AG10803 (cell line): ENCODE measurements around the gene FUT3.

Source experiments
- DNase-seq: peaks from one replicate; pipeline ENCODE4 v3.0.0; 2010; ENCODE audit warnings: low read depth
- H3K4me3 ChIP-seq: 2 replicates; pipeline ENCODE4 v1.5.1; 2011; ENCODE audit warnings: mild to moderate bottlenecking, low read length, control low read depth
- CTCF ChIP-seq: conservative IDR thresholded peaks from 2 replicates; pipeline ENCODE4 v1.5.1; 2011; ENCODE audit warnings: mild to moderate bottlenecking, low read length, control low read depth, inconsistent platforms

Gene FUT3

DNA sequence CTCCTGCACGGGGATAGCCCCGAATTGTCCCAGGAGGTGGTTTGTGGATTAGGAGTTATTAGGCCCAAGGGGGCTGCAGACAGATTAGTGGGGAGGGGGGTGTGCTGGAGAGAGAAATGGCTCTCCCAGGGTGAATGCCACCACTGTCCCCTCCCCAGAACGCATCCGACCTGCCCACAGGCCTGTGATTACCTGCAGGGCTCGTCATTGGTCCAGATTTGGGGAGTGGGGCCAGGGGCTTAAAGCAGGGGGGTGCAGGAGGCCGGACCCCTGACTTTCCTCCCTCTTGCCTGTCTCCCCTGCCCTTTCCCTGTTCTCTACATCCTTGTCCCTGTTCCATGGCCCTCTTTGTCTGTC, 45.1 kb downstream of the FUT3 start:
- TF ChIP-seq CTCF: no peak
- no peak overlapping the region for H3K4me3 ChIP-seq
- no peak for DNase-seq

DNA sequence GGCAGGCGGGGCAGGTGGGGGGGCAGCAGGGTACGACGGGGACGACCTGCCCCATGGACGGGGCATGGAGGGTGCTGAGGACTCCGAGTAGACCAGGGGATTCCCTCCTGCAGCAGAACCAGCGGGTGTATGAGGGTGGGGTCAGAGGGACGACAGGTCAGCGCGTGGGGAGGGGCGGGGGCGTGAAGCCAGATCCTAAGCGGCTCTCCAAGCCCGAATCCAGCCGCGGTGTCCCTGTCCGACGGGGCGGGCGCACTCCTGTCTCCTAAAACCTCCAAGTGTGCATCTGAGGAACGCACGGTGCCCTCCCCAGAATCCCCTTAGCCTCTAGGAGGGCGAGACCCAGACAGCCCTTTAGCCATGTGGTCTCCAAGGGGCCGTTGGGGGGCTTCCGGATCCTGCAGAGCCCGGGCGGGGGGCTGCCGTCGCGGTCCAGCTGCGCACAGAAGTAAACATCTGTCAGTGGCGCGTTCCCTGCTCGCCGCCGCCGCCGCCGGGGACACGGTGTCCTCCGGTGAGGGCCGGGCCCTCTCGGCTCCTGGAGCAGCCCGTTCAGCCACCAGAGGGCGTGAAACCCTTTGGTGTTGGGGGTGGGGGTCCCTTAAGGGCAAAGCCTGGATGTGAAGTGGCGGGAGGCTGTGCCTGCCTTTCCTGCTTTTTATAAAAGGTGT, 45.7 kb downstream of the FUT3 start:
- peak; percentile 66 for TF ChIP-seq CTCF
- peak; percentile 24 for DNase-seq
- H3K4me3 ChIP-seq: no peak overlapping the region

- H3K4me3 ChIP-seq: no peak within 1 kb of the TSS; the same call in 1 of the 2 replicates
- DNase-seq: no peak
- no peak for TF ChIP-seq CTCF
These were observed 46.5 kb downstream of the FUT3 start, which contains the start of gene NRTN for GRCh38 chr19:5804516-5805461. Gene NRTN (plus strand): TSS chr19:5805067. CDS start chr19:5824166, 19,099 bp downstream.

GRCh38 chr19:5803752-5804515, 47.3 kb downstream of the FUT3 start:
- TF ChIP-seq CTCF: peak; percentile 74
- peak; percentile 70 for DNase-seq
- H3K4me3 ChIP-seq: peak overlapping the region; percentile 45

DNA sequence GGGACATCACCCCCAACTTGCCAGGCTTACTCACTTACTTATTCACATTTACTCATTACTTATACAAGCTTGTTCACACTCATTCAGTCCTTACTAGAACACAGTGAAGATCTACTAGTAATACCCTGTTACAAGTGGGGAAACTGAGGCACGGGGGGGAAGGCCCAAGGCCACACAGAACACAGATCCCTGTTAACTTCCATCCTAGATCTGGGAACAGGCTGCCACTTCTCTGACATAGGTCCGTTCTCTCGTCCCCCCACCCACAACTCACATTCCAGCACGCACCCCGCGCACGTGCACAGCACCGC, 47.9 kb downstream of the FUT3 start:
- H3K4me3 ChIP-seq: peak overlapping the region; percentile 45
- no peak for DNase-seq
- TF ChIP-seq CTCF: no peak

GRCh38 chr19:5801796-5802619, 49.2 kb downstream of the FUT3 start:
- DNase-seq: peak; percentile 48
- no peak overlapping the region for H3K4me3 ChIP-seq
- TF ChIP-seq CTCF: no peak
